ENCODE data around the gene PNMA6E.

GRCh38 chrX:153386097-153386496 lies 15.1 kb downstream of the PNMA6E start:
- TF ChIP-seq CTCF (IDR thresholded peaks at IDR 0.05): no peak
- TF ChIP-seq POLR2A (IDR thresholded peaks at IDR 0.05): no peak
